KMS-11 (cell line): ENCODE data around the gene HES2.
"Not testable (repeated sequence)": the region's sequence is repeated elsewhere in the genome, so short reads cannot be mapped to it uniquely, and the experiment has no call there.

Source experiments
- H2AFZ ChIP-seq: fragments of 200-600 bp; sonication (generic); 2 replicates; pipeline ENCODE4 v1.6.1; 2016; ENCODE audit warnings: antibody characterized with exemption, mixed run types, low read depth
- H3K27ac ChIP-seq: fragments of 200-600 bp; sonication (generic); 2 replicates; pipeline ENCODE4 v1.6.1; 2016; ENCODE audit warnings: mild to moderate bottlenecking, mixed run types
- H3K27me3 ChIP-seq: fragments of 200-600 bp; sonication (generic); 2 replicates; pipeline ENCODE4 v1.6.1; 2017; ENCODE audit warnings: mild to moderate bottlenecking, low read depth, mixed run types, moderate library complexity; ENCODE audit not compliant: insufficient read depth
- H3K36me3 ChIP-seq: fragments of 200-600 bp; sonication (generic); 2 replicates; pipeline ENCODE4 v1.6.1; 2017; ENCODE audit warnings: mild to moderate bottlenecking, mixed run types; ENCODE audit not compliant: insufficient read depth
- H3K4me1 ChIP-seq: fragments of 200-600 bp; sonication (generic); 2 replicates; pipeline ENCODE4 v1.6.1; 2016; ENCODE audit warnings: mild to moderate bottlenecking, low read depth, mixed run types; ENCODE audit not compliant: poor library complexity, severe bottlenecking
- H3K4me2 ChIP-seq: fragments of 200-600 bp; sonication (generic); 2 replicates; pipeline ENCODE4 v1.7.0; 2016; ENCODE audit warnings: mild to moderate bottlenecking, mixed run types
- H3K4me3 ChIP-seq: fragments of 200-600 bp; sonication (generic); IDR thresholded peaks from 2 replicates; pipeline ENCODE4 v1.6.1; 2017; ENCODE audit warnings: low read depth, low read length, mixed read lengths; ENCODE audit not compliant: insufficient read depth
- H3K79me2 ChIP-seq: fragments of 200-600 bp; sonication (generic); 2 replicates; pipeline ENCODE4 v1.6.1; 2016; ENCODE audit warnings: low read depth, mixed run types; ENCODE audit not compliant: insufficient read depth
- H3K9ac ChIP-seq: fragments of 200-600 bp; sonication (generic); 2 replicates; pipeline ENCODE4 v1.6.1; 2016; ENCODE audit warnings: mild to moderate bottlenecking, mixed run types
- H4K20me1 ChIP-seq: fragments of 200-600 bp; sonication (generic); 2 replicates; pipeline ENCODE4 v1.6.1; 2016; ENCODE audit warnings: mild to moderate bottlenecking, mixed run types; ENCODE audit not compliant: insufficient read depth
- TF ChIP-seq, protein P1 (sequence below): fragments of 200-600 bp; sonication (generic); conservative IDR thresholded peaks from 2 replicates; pipeline ENCODE4 v1.6.1; 2017; ENCODE audit warnings: low read depth, mild to moderate bottlenecking, antibody characterized with exemption, low read length, moderate library complexity, mixed read lengths

Gene HES2

DNA sequence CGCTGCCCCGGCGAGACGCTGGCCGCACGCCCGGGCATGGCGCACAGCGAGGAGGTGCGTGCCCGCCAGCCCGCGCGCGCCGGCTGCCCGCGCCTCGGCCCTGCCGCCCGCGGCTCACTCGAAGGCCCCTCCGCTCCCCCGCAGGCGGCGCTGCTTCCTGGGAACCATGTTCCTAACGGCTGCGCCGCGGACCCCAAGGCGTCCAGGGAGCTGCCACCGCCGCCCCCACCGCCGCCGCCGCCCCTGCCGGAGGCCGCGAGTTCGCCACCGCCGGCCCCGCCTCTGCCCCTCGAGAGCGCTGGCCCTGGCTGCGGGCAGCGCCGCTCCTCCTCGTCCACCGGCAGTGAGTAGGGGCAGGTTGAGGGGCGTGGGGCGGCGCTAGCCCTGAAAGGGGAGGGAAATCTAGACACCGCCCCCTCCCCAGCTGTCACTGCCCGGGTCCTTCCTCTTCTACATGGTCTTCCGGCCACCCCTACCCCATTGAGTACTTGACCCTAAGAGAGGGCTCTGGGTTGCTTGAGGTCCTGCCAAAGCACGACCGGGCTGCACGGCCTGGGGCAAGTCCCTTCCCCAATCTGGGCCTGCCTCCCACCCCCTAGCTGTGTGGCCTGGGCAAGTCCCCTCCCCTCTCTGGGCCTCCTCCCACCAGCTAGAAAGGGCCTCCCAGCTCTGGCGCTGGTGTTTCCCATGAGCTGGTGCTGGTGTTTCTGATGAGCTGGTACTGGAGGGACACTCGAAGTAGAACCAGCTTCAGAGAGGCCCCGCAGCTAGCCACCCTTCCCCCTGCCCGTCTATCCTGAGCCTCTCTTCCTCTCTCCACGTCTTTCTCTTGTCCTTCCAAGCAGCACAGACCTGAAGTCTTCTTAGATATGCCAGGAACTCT lies 29.3 kb upstream of the HES2 start:
- Histone ChIP-seq H3K4me3 (no peak overlapping the region), H3K27ac (no peak overlapping the region), H3K9ac (no peak overlapping the region)

DNA sequence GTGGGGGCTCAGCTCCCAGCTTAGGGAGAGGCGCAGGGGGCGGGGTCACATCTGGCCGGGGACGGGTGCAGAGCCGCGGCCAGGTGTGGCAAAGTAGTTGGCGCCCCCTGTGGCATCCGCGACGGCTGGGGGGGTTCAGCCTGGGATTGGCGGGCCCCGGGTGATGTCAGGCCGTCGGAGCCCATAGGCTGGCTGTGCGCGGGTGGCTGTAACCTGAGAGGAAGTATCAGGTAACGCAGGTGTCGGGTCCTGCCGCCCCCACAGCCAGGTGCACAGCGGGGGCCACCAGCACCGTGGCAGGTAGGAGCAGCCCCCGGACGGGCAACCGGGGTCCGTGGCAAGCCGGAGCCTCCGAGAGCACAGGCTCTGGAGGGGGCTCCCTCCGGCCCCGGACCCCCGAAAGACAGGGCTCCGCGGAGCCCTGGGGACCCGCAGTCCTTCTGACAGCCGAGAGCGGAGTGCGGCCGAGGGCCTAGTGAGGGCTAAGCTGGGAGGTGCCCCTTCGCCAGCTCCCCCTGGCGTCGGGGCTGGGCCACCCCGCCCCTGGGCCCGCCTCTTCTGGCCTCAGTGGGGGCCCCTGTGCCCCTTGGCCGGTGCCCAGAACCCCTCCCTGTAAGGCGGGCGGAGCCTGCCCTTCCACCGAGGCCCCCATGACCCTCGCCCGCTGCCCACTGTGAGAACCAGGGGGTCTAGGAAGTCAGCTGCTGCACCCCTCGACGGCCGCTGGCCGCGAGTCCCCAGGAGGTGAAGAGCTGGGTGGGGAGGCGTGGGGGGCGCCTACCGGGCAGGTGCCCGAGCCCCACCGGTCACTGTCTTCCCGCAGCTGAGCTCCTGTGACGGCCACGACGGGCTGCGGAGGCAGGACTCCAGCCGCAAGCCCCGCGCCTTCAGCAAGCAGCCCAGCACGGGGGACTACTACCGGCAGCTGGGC lies 28.4 kb upstream of the HES2 start:
- H3K27ac ChIP-seq, result no peak overlapping the region
- no peak overlapping the region for H3K9ac ChIP-seq
- no peak overlapping the region for H3K4me3 ChIP-seq
- H3K36me3 ChIP-seq, result no peaks in the 10 kb centered on the region
- TF ChIP-seq, protein P1, sequence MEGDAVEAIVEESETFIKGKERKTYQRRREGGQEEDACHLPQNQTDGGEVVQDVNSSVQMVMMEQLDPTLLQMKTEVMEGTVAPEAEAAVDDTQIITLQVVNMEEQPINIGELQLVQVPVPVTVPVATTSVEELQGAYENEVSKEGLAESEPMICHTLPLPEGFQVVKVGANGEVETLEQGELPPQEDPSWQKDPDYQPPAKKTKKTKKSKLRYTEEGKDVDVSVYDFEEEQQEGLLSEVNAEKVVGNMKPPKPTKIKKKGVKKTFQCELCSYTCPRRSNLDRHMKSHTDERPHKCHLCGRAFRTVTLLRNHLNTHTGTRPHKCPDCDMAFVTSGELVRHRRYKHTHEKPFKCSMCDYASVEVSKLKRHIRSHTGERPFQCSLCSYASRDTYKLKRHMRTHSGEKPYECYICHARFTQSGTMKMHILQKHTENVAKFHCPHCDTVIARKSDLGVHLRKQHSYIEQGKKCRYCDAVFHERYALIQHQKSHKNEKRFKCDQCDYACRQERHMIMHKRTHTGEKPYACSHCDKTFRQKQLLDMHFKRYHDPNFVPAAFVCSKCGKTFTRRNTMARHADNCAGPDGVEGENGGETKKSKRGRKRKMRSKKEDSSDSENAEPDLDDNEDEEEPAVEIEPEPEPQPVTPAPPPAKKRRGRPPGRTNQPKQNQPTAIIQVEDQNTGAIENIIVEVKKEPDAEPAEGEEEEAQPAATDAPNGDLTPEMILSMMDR, result no peak
- no peaks in the 10 kb centered on the region for H4K20me1 ChIP-seq
- no peaks in the 10 kb centered on the region for H3K4me1 ChIP-seq
- H3K27me3 ChIP-seq, result peaks cover 75% of the 10 kb centered on the region
- peak overlapping the region; percentile 42 for H3K4me2 ChIP-seq
- no peaks in the 10 kb centered on the region for H3K79me2 ChIP-seq
- no peak overlapping the region for H2AFZ ChIP-seq

More for the DNA sequence above, 29.3 kb upstream of the HES2 start:
- Histone ChIP-seq H3K36me3 (no peaks in the 10 kb centered on the region), H2AFZ (no peak overlapping the region), H4K20me1 (no peaks in the 10 kb centered on the region), H3K4me1 (no peaks in the 10 kb centered on the region), H3K27me3 (peaks cover 80% of the 10 kb centered on the region), H3K79me2 (no peaks in the 10 kb centered on the region), H3K4me2 (no peak overlapping the region)
- TF ChIP-seq, protein P1, result no peak

DNA sequence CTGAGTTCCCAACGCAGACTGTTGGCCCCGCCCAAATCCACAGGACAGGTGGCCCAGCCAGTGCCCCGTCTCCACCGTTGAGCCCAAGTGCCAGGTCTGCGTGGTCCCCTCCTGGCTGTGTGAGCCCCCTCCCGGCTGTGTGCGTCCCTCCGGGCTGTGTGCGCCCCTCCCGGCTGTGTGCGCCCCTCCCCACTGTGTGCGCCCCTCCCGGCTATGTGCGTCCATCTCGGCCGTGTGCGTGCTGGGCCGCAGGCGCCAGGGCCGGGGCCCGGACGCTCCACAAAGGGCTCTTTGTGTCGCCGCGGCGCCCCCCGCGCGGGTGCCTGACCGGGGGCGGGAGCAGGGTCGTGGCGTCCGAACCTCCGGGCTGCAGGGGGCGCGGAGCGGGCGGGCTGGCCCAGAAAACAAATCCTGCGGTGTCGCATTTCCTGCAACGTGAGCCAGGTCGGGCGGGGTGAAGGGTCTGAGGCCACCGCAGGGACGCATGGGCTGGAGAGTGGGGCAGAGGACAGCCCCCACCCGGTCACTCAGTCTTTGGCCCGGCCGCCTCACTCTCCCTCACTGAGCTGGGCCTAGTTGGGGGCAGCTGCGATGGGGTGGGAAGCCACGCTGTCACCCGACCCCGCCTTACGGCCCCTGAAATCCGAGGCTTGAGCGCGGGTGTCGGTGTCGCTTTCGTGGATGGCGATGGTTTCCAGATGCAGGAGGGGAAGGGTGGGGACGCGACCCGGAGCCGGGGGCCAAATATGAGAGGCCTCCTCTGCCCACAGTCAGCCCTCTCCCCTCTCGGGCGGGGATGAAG lies 27.5 kb upstream of the HES2 start:
- no peak overlapping the region; the same call in 1 of the 2 replicates for H2AFZ ChIP-seq
- H3K27ac ChIP-seq, result no peak overlapping the region
- TF ChIP-seq, protein P1, result no peak
- H3K79me2 ChIP-seq, result no peaks in the 10 kb centered on the region
- H3K36me3 ChIP-seq, result no peaks in the 10 kb centered on the region
- H3K4me2 ChIP-seq, result peak overlapping the region; percentile 42
- H3K4me1 ChIP-seq, result no peaks in the 10 kb centered on the region
- no peak overlapping the region for H3K9ac ChIP-seq
- H4K20me1 ChIP-seq, result no peaks in the 10 kb centered on the region
- H3K27me3 ChIP-seq, result peaks cover 74% of the 10 kb centered on the region
- H3K4me3 ChIP-seq, result no peak overlapping the region

DNA sequence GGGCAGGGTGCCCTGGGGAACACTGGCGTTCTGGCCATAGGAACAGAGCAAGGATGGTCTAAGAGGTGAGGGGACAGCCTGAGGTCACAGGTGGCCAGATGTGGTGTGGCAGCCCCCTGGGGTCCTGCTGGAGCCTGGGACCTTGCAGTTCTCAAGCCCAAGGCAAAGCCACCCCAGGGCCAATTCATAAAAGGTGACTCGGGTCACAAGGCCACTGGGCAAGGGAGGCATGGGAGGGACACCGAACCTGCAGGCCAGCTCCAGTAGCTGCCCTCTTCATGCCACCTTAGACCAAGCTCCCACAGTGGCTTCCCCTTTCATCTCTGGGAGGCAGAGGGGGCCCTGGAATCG lies 26.9 kb upstream of the HES2 start:
- H3K27ac ChIP-seq, result no peak overlapping the region
- H3K4me3 ChIP-seq, result no peak overlapping the region
- no peak overlapping the region for H2AFZ ChIP-seq
- H3K9ac ChIP-seq, result no peak overlapping the region
- no peaks in the 10 kb centered on the region for H3K4me1 ChIP-seq
- H3K36me3 ChIP-seq, result no peaks in the 10 kb centered on the region
- peaks cover 74% of the 10 kb centered on the region for H3K27me3 ChIP-seq
- no peaks in the 10 kb centered on the region for H4K20me1 ChIP-seq
- TF ChIP-seq, protein P1, result no peak
- no peaks in the 10 kb centered on the region for H3K79me2 ChIP-seq
- no peak overlapping the region; the same call in 1 of the 2 replicates for H3K4me2 ChIP-seq

DNA sequence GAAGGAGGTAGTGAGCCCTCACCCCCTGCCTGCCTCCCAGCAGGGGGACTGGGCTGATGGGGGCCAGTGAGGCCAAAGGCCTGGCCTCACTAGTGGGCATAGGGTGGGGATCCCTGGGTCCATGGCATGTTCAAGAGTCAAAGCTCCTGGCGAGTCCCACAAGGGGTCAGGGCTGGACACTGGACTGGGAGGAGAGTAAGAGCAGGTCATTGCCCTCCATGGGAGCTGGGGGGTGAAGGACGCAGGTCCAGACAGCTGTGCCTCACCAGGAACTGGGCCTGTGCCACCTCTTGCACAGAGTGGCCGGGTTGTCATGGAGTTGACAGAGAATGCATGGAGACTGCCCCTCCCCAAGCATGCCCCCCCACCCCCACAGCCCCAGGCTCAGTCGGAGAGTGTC lies 26.2 kb upstream of the HES2 start:
- H4K20me1 ChIP-seq, H3K4me1 ChIP-seq, H3K36me3 ChIP-seq, H3K9ac ChIP-seq, H2AFZ ChIP-seq, H3K4me3 ChIP-seq, H3K27ac ChIP-seq, H3K4me2 ChIP-seq, H3K79me2 ChIP-seq: not testable (repeated sequence)
- peaks cover 74% of the 10 kb centered on the region for H3K27me3 ChIP-seq
